GM12878 (cell line): ENCODE measurements around the gene PIP5K1A. TPM values are rescaled to one million over a fixed set of nuclear protein-coding genes. Genes with fewer than 3 reads are reported as not detected.

Experiments used
- ATAC-seq: fragments of 200-7000 bp; cut with Tn5 transposase; 3 replicates; pipeline ENCODE4 v1.9.1; 2020; ENCODE audit warnings: mild to moderate bottlenecking, moderate library complexity
- BruUV-seq: library from RNA; stranded (reverse); fragments of 400-500 nt; replicated peaks from 2 replicates; lab custom pipeline; 2021; lab: Mats Ljungman, UMichigan
- CTCF ChIA-PET: fragments of 300-600 bp; sonication (Branson Sonifier 250); formaldehyde crosslinking; extraction: SDS; loops from one replicate; lab custom pipeline; 2021; ENCODE audit warnings: inconsistent platforms; lab: Yijun Ruan, JAX
- POLR2A ChIA-PET: fragments of 350-600 bp; formaldehyde crosslinking; extraction: SDS; loops from one replicate; lab custom pipeline; 2021; ENCODE audit warnings: inconsistent platforms; lab: Charles Lee
- RAD21 ChIA-PET: fragments of 300-600 bp; sonication (Branson Sonifier 250); formaldehyde crosslinking; loops from one replicate; lab custom pipeline; 2023; ENCODE audit warnings: antibody characterized with exemption; ENCODE audit not compliant: unreplicated experiment; lab: Charles Lee
- SMC1A ChIA-PET: fragments of 300-600 bp; sonication (Branson Sonifier 250); formaldehyde crosslinking; loops from one replicate; lab custom pipeline; 2023; ENCODE audit not compliant: unreplicated experiment, uncharacterized antibody; lab: Charles Lee
- DNase-seq: peaks from one replicate; pipeline ENCODE4 v3.0.0-alpha.2; 2011; ENCODE audit warnings: low read depth, low spot score
- FAIRE-seq: peaks from 3 replicates; lab custom pipeline; 2011; peaks lifted over from hg19 to GRCh38; lab: Jason Lieb, UNC
- H2AFZ ChIP-seq: 2 replicates; pipeline ENCODE4 v1.6.0; 2011; ENCODE audit warnings: low read depth, low read length, control low read depth; ENCODE audit not compliant: control insufficient read depth
- H3K27ac ChIP-seq: 2 replicates; pipeline ENCODE4 v1.5.1; 2011; ENCODE audit warnings: control low read depth; ENCODE audit not compliant: control insufficient read depth, insufficient read depth
- H3K27me3 ChIP-seq, 2 experiments: replicated peaks in 1 of 2; 2 replicates each; pipeline versions ENCODE4 v1.6.0 to v1.6.1; 2011; ENCODE audit warnings: low read length in 1 of 2; ENCODE audit not compliant: control insufficient read depth in 2 of 2, insufficient read depth in 2 of 2
- H3K36me3 ChIP-seq, 2 experiments: 2 replicates each; pipeline ENCODE4 v1.5.1; 2011; ENCODE audit warnings: low read length in 1 of 2; ENCODE audit not compliant: control insufficient read depth in 2 of 2, insufficient read depth in 2 of 2
- H3K4me1 ChIP-seq: 2 replicates; pipeline ENCODE4 v1.6.1; 2011; ENCODE audit warnings: mild to moderate bottlenecking, low read length, moderate library complexity, mixed read lengths; ENCODE audit not compliant: control insufficient read depth, insufficient read depth
- H3K4me2 ChIP-seq: 2 replicates; pipeline ENCODE4 v1.6.0; 2011; ENCODE audit warnings: control low read depth; ENCODE audit not compliant: control insufficient read depth, insufficient read depth
- H3K4me3 ChIP-seq: fragments of 200-600 bp; sonication (generic); 2 replicates; pipeline ENCODE4 v1.5.1; 2016
- H3K79me2 ChIP-seq: 2 replicates; pipeline ENCODE4 v1.6.0; 2011; ENCODE audit warnings: low read length; ENCODE audit not compliant: control insufficient read depth, insufficient read depth
- H3K9ac ChIP-seq: 2 replicates; pipeline ENCODE4 v1.8.0; 2011; ENCODE audit warnings: low read length, control low read depth, mixed read lengths; ENCODE audit not compliant: control insufficient read depth, insufficient read depth
- H3K9me3 ChIP-seq: replicated peaks from 3 replicates; pipeline ENCODE4 v1.5.1; 2011; ENCODE audit warnings: mild to moderate bottlenecking, low read length; ENCODE audit not compliant: control insufficient read depth, insufficient read depth
- H4K20me1 ChIP-seq: 2 replicates; pipeline ENCODE4 v1.6.0; 2011; ENCODE audit not compliant: control insufficient read depth, insufficient read depth
- PML ChIP-seq: IDR thresholded peaks from 2 replicates; pipeline ENCODE4 v1.6.1; 2012; ENCODE audit warnings: low read length, inconsistent platforms
- WGBS: methylation state at CpG from one replicate; pipeline ENCODE4 v1.1.6; 2016; ENCODE audit warnings: low lambda C conversion rate; ENCODE audit not compliant: insufficient replicate concordance, insufficient coverage; ENCODE audit errors: missing lambda C conversion rate; 5-methylcytosine and 5-hydroxymethylcytosine counted together
- in situ Hi-C: fragments of 300-500 bp; cut with MboI; formaldehyde crosslinking; loops from 9 replicates; pipeline ENCODE4 v1.14.3; 2018; ENCODE audit warnings: mixed read lengths
- intact Hi-C: fragments of 100-400 bp; cut with micrococcal nuclease; formaldehyde crosslinking; loops from one replicate; pipeline ENCODE4 v1.14.2; 2022; ENCODE audit not compliant: unreplicated experiment
- polyA plus RNA-seq, 11 experiments: library from polyadenylated mRNA; depleted of rRNA in 4 of 11; unstranded in 6 of 11; stranded (reverse) in 5 of 11; fragments of >200 nt; fragmentation: Nextera tagmentation in 4 of 11; fragmentation: Illumina TruSeq in 1 of 11; extraction: Ambion mirVana in 4 of 11; extraction: Trizol in 1 of 11; gene quantifications; 1 replicate in 1 of 11; 2 replicates in 10 of 11; pipeline versions ENCODE4 v1.2.1 to v1.2.3, GENCODE V29; 2011 to 2016; ENCODE audit warnings: inconsistent platforms in 2 of 11, missing spikeins in 2 of 11, low read depth in 1 of 11
- total RNA-seq, 4 experiments: library from RNA; depleted of rRNA in 3 of 4; stranded (reverse); fragments of >200 nt in 3 of 4; fragmentation: Illumina TruSeq in 1 of 4; extraction: Trizol in 1 of 4; gene quantifications; 2 replicates each; pipeline versions ENCODE4 v1.2.1 to v1.2.3, GENCODE V29; 2013 to 2021
- TF ChIP-seq, protein P1 (sequence below): fragments of 450-650 bp; conservative IDR thresholded peaks from 2 replicates; pipeline ENCODE4 v1.6.1; 2017; ENCODE audit warnings: mild to moderate bottlenecking, moderate library complexity

The PIP5K1A gene
- total and polyA plus RNA-seq, 10 of the 15 experiments (the other 5 are each of a cell fraction or from before 2014, with no cell fraction given) = 4.5 to 114 (median 51.5) TPM

DNA sequence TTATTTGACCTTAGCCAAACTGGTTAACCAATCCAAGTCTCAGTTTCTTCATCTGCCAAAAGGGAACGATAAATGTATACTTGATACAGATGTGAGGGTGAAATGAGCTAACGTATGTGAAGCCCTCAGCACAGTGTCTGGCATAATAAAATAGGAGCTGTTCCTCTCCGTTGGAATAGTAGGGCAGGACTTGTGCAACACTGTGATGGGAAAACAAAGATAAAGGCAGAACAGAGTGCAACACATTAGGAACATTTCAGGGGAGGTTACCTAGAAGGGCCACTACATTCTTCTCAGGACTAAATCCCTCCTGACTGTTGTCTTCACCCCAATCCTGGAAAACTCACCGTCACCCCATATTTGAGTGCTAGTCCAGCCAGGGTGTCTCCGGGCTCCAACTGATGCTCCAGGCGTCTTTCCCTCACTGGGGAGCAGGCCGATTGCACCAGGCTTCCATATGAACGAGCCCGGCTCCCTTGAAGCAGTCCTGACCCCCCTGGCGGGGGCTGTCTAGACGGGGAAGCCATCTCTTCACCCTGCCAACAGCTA, 33.5 kb upstream of the PIP5K1A start:
- 81% methylated on average over 11 of the region's 11 CpGs for WGBS
- peak overlapping the region; percentile 98 for H3K9ac ChIP-seq
- H2AFZ ChIP-seq = peak overlapping the region; percentile 30

More for the DNA sequence above, 33.5 kb upstream of the PIP5K1A start:
- in situ Hi-C loops = no loop called here
- H4K20me1 ChIP-seq = no peaks in the 10 kb centered on the region
- H3K9me3 ChIP-seq = no peaks in the 10 kb centered on the region
- no peak for FAIRE-seq
- H3K4me2 ChIP-seq = peak overlapping the region; percentile 91
- peaks cover 24% of the 10 kb centered on the region for H3K79me2 ChIP-seq
- peak overlapping the region; percentile 69; the same call in 1 of the 2 replicates for H3K27ac ChIP-seq
- ChIA-PET RAD21 (interaction anchor here (1.0 to 1.2 kb wide), 2 partner anchors 8 to 25 kb away, joined by 3 read pairs; partner anchors contain the start of genes TNFAIP8L2 and VPS72), SMC1A (interaction anchor here (0.6 to 1.2 kb wide), 2 partner anchors 8 to 542 kb away, joined by 5 to 6 read pairs; partner anchors contain the start of gene TNFAIP8L2), CTCF (interaction anchor here (1.4 to 2.3 kb wide), 3 partner anchors 8 to 65 kb away, joined by 6 to 12 read pairs (median 11); partner anchors contain the start of gene TNFAIP8L2), POLR2A (interaction anchor here (2.2 kb wide), 1 partner anchor 8 kb away, joined by 19 read pairs; the partner anchor contains the start of gene TNFAIP8L2)
- TF ChIP-seq PML = 0 out of 2 replicates have a peak, but pooled peaks have one; percentile 5
- TF ChIP-seq, protein P1, sequence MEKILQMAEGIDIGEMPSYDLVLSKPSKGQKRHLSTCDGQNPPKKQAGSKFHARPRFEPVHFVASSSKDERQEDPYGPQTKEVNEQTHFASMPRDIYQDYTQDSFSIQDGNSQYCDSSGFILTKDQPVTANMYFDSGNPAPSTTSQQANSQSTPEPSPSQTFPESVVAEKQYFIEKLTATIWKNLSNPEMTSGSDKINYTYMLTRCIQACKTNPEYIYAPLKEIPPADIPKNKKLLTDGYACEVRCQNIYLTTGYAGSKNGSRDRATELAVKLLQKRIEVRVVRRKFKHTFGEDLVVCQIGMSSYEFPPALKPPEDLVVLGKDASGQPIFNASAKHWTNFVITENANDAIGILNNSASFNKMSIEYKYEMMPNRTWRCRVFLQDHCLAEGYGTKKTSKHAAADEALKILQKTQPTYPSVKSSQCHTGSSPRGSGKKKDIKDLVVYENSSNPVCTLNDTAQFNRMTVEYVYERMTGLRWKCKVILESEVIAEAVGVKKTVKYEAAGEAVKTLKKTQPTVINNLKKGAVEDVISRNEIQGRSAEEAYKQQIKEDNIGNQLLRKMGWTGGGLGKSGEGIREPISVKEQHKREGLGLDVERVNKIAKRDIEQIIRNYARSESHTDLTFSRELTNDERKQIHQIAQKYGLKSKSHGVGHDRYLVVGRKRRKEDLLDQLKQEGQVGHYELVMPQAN = no peak
- H3K4me3 ChIP-seq = peak overlapping the region; percentile 90
- ATAC-seq = no peak
- intact Hi-C loops = no loop called here
- H3K27me3 ChIP-seq = no peaks in the 10 kb centered on the region
- TSS peak; percentile 67 for BruUV-seq
- H3K4me1 ChIP-seq = peaks cover 9% of the 10 kb centered on the region
- DNase-seq = no peak
- H3K36me3 ChIP-seq = peaks cover 1 to 3% of the 10 kb centered on the region in 2 experiments; a peak in 2 of 4 replicates
